Omental fat pad (tissue), 4 donors: ENCODE measurements around the gene SIX5. TPM values are rescaled to one million over a fixed set of nuclear protein-coding genes. Genes with fewer than 3 reads are reported as not detected.
"Not testable (repeated sequence)": the region's sequence is repeated elsewhere in the genome, so short reads cannot be mapped to it uniquely, and the experiment has no call there.

Experiments used
- ATAC-seq: fragments of 150-250 bp; one replicate; pipeline ENCODE4 v1.9.1; 2016; ENCODE audit warnings: mild to moderate bottlenecking, moderate library complexity; ENCODE audit not compliant: low FRiP score
- DNase-seq: peaks from one replicate; pipeline ENCODE4 v3.0.0-alpha.2; 2019; ENCODE audit warnings: low spot score
- total RNA-seq, 4 donors: library from RNA; depleted of rRNA; stranded (reverse); fragments of >200 nt; gene quantifications; one replicate each; pipeline ENCODE4 v1.1.0, GENCODE V29; 2016
- TF ChIP-seq, protein P1 (sequence below), 3 donors: fragments of 450-650 bp; IDR thresholded peaks; one replicate each; pipeline ENCODE4 v1.5.1; 2016 to 2017; ENCODE audit warnings: antibody characterized with exemption in 3 of 3, mild to moderate bottlenecking in 3 of 3, moderate library complexity in 2 of 3

The SIX5 gene
- total RNA-seq, 4 donors from 2014 or later, result 4.3 to 13.4 (median 7.8) TPM

DNA sequence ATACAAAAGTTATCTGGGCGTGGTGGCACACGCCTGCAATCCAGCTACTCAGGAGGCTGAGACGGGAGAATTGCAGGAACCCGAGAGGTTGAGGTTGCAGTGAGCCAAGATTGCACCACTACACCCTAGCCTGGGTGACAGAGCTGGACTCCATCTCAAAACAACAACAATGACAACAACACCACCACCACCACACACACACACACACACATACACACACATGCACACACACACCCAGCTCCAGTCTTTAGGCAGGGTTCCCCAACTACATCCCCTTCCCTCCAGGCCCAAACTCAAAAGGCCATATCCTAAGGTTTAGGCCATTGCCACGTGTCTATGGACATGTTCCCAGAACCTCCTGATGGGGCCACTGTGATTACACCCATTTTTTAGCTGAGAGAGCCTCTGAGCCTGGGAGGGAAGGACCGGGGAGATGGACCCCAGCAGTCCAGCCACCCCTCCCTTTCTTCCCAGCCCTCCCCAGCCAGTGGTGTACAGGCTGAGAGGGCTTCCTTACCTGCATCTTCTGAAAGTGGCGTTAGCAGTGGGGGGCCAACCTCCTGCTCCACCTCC is 32.6 kb upstream of the SIX5 start:
- ATAC-seq (no peak), DNase-seq (no peak)
- TF ChIP-seq, protein P1, sequence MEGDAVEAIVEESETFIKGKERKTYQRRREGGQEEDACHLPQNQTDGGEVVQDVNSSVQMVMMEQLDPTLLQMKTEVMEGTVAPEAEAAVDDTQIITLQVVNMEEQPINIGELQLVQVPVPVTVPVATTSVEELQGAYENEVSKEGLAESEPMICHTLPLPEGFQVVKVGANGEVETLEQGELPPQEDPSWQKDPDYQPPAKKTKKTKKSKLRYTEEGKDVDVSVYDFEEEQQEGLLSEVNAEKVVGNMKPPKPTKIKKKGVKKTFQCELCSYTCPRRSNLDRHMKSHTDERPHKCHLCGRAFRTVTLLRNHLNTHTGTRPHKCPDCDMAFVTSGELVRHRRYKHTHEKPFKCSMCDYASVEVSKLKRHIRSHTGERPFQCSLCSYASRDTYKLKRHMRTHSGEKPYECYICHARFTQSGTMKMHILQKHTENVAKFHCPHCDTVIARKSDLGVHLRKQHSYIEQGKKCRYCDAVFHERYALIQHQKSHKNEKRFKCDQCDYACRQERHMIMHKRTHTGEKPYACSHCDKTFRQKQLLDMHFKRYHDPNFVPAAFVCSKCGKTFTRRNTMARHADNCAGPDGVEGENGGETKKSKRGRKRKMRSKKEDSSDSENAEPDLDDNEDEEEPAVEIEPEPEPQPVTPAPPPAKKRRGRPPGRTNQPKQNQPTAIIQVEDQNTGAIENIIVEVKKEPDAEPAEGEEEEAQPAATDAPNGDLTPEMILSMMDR (IDR thresholded peaks at IDR 0.05), result no peak

DNA sequence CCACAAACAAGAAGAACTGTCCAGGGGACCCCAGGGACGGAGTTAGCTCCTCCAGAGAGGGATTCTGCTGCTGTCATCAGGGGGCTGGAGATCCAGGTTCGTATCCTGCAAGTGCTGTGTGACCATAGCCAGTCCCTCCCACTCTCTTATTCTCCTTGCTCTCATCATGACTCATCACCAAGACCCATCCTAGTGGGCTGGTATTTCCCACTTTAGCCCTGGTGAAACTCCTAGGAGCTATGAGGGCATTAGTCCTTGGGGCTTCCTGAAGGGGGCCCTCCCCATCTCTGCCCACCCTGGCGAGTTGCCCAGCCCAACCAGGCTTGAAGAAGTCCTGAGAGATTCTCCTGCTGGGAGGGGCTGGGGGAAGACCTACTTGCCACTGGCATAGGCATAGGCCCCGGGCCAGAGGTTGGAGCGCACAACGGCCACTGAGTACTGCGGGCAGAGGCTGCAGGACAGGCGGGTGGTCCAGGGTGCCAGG is 31.1 kb upstream of the SIX5 start:
- TF ChIP-seq, protein P1 (IDR thresholded peaks at IDR 0.05), result no peak
- ATAC-seq (peak; percentile 35), DNase-seq (no peak)

DNA sequence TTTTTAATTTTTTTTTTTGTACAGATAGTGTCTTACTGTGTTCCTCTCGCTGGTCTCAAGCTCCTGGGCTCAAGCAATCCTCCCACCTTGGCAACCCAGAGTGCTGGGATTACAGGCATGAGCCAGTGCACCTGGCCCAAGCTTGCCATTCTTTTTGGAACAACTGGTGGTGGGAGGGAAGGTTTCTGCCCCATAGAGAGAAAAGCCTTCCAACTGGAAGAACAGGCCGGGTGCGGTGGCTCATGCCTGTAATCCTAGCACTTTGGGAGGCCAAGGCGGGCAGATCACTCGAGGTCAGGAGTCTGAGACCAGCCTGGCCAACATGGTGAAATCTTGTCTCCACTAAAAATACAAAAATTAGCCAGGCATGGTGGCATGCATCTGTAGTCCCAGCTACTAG is 30.5 kb upstream of the SIX5 start:
- ATAC-seq, DNase-seq: not testable (repeated sequence)

DNA sequence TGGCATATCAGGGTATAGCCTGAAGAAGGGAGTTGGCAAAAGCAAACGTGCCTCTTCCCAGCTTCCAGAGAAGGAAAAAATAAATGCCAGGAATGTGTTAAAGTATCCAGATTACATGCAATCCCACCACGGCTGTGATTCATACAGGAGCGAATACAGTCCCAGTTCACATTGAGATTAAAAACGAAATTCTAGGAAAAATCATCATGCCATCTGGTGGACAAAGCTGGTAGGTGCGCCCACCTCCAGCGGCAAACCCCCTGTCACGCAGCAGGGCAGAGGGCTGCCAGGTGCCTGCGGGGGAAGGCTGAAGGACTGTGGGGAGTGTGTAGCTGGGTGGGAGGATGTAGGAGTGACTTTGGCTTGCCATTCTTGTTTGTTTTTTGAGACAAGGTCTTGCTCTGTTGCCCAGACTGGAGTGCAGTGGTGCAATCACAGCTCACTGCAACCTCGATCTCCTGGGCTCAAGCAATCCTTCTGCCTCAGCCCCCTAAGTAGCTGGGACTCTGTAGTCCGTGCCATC is 30.0 kb upstream of the SIX5 start:
- peak; percentile 45 for DNase-seq
- TF ChIP-seq, protein P1 (IDR thresholded peaks at IDR 0.05), result peak in 2 of 3 donors; percentile 36 to 89
- peak; percentile 94 for ATAC-seq

DNA sequence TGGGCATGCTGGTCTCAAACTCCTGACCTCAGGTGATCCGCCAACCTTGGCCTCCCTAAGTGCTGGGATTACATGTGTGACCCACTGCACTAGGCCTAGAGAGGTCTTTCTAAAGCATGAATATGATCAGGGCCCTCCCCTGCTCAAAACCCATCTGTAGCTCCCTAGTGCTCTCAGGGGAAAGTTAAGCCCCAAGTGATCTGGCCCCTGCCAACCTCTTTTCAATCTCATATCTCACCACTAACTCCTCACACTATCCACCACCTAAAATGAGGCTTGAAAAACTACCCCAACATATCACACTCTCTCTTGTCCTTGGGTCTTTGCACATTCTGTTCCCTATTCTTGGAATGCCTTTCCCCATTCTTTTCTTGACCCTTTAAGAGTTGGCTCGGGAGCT is 25.6 kb upstream of the SIX5 start:
- TF ChIP-seq, protein P1 (IDR thresholded peaks at IDR 0.05), result no peak
- DNase-seq, result no peak
- no peak for ATAC-seq

DNA sequence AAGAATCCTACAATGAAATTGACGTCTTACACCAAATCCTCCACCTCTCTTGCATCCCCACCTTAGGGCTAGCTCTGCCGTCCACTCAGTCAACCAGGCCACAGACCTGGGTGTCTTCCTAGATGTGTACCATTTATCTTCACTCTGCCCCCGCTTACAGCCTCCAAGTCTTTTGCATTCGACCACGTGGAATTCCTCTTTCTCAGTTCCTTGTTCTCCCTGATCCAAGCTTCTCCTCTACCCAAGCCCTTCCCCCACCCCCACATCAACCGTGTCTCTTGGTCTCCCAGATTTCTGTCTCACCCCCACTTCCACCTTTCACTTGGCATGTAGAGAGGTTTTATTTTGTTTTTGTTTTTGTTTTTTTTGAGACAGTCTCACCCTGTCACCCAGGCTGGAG is 24.8 kb upstream of the SIX5 start:
- TF ChIP-seq, protein P1 (IDR thresholded peaks at IDR 0.05), result no peak
- ATAC-seq, result no peak
- no peak for DNase-seq

DNA sequence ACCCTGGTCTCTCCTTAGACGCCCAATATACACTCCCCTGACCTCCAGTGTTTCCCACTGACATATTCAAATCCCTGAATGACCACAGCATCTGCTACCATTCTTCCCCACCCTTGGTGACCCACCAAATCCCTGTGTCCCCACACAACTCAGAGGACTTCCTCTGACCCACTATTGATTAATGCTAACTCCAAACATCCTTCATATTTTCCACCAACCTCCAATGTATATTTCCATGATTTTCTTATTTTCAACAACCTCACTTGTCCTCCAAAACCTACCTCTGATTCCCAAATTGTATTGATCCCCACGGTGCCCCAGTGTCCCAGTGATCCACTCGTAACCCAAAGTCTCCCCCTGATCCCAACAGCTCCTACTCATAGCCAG is 24.1 kb upstream of the SIX5 start:
- ATAC-seq, result peak; percentile 8
- TF ChIP-seq, protein P1 (IDR thresholded peaks at IDR 0.05), result no peak

More for the DNA sequence above, 24.1 kb upstream of the SIX5 start:
- DNase-seq, result no peak
